ENCODE measurements around the gene DYRK4.

Gene DYRK4

GRCh38 chr12:4579305-4580102 is 17.5 kb downstream of the DYRK4 start:
- DNase-seq (ENCODE audit: low read depth), result peak; percentile 43

GRCh38 chr12:4580281-4580688 is 18.3 kb downstream of the DYRK4 start:
- DNase-seq (ENCODE audit: low read depth), result no peak
- TF ChIP-seq, protein P1, sequence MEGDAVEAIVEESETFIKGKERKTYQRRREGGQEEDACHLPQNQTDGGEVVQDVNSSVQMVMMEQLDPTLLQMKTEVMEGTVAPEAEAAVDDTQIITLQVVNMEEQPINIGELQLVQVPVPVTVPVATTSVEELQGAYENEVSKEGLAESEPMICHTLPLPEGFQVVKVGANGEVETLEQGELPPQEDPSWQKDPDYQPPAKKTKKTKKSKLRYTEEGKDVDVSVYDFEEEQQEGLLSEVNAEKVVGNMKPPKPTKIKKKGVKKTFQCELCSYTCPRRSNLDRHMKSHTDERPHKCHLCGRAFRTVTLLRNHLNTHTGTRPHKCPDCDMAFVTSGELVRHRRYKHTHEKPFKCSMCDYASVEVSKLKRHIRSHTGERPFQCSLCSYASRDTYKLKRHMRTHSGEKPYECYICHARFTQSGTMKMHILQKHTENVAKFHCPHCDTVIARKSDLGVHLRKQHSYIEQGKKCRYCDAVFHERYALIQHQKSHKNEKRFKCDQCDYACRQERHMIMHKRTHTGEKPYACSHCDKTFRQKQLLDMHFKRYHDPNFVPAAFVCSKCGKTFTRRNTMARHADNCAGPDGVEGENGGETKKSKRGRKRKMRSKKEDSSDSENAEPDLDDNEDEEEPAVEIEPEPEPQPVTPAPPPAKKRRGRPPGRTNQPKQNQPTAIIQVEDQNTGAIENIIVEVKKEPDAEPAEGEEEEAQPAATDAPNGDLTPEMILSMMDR (conservative IDR thresholded peaks at IDR 0.05; ENCODE audit: low read depth, low read length), result no peak
- no peak overlapping the region for H3K4me3 ChIP-seq (ENCODE audit: low read length)

More at GRCh38 chr12:4579305-4580102, 17.5 kb downstream of the DYRK4 start:
- TF ChIP-seq, protein P1 (conservative IDR thresholded peaks at IDR 0.05; ENCODE audit: low read depth, low read length), result peak; percentile 54
- H3K4me3 ChIP-seq (ENCODE audit: low read length), result no peak overlapping the region

DNA sequence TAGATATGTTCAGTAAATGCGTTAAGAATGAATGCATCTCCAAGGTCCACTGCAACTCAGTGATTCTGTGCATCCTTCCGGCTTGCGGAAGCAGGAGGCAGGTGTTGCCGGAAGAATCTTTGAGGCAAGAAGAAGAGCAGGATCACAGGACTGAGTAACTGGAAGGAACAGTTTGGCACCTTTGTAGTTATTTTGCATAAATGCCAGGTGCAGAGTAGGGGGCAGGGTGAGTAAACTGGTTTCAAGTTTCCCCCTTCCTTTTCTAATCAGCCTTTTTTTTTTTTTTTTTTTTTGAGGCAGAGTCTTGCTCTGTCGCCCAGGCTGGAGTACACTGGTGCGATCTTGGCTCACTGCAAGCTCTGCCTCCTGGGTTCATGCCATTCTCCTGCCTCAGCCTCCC is 22.3 kb downstream of the DYRK4 start:
- no peak for DNase-seq (ENCODE audit: low read depth)

GRCh38 chr12:4584896-4585295 is 22.9 kb downstream of the DYRK4 start:
- DNase-seq (ENCODE audit: low read depth), result no peak
- TF ChIP-seq, protein P1 (conservative IDR thresholded peaks at IDR 0.05; ENCODE audit: low read depth, low read length), result no peak

More for the DNA sequence above, 22.3 kb downstream of the DYRK4 start:
- H3K4me3 ChIP-seq (ENCODE audit: low read length), result no peak overlapping the region
- TF ChIP-seq, protein P1 (conservative IDR thresholded peaks at IDR 0.05; ENCODE audit: low read depth, low read length), result no peak

DNA sequence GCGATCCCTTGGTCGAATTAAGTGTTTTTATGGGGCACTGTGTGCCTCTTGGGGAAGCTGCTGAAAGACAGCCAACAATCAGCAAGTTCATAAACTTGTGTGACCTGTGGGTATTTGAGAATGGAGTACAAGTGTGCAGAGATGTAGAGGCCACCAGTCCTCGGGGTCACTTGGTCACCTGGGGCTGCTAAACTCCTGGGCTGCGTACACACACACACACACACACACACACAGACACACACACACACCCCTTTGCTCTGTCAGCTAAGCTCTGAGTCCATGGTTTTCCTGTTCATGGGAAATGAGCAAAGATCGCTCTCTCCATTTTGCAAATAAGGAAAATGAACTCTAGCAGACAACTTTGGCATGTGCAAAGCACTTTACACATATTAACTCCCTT is 24.5 kb downstream of the DYRK4 start:
- H3K4me3 ChIP-seq (ENCODE audit: low read length), result no peak overlapping the region
- no peak for DNase-seq (ENCODE audit: low read depth)
- TF ChIP-seq, protein P1 (conservative IDR thresholded peaks at IDR 0.05; ENCODE audit: low read depth, low read length), result no peak

More at GRCh38 chr12:4584896-4585295, 22.9 kb downstream of the DYRK4 start:
- no peak overlapping the region for H3K4me3 ChIP-seq (ENCODE audit: low read length)

DNA sequence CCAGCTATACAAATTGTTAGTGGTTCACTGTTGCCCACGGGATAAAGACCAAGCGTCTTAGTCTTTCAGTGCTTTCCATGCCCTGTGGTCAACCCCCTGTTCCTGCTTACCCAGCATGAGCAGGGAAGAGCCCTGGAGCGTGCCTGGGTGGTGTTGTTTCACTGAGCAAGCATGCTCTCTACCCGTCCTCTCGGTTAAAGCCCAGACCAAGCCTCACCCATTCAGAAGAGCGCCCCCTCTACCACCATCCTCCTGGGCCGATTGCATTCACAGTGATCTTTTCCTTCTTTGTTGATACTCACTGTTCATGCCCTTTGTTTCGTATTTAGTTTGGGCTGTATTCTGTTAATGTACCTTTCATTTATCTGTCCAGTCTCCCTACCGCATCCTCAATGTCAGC is 25.1 kb downstream of the DYRK4 start:
- no peak overlapping the region for H3K4me3 ChIP-seq (ENCODE audit: low read length)
- no peak for DNase-seq (ENCODE audit: low read depth)
- TF ChIP-seq, protein P1 (conservative IDR thresholded peaks at IDR 0.05; ENCODE audit: low read depth, low read length), result no peak

GRCh38 chr12:4588916-4589315 is 26.9 kb downstream of the DYRK4 start:
- TF ChIP-seq, protein P1 (conservative IDR thresholded peaks at IDR 0.05; ENCODE audit: low read depth, low read length), result no peak
- H3K4me3 ChIP-seq (ENCODE audit: low read length), result no peak overlapping the region
- DNase-seq (ENCODE audit: low read depth), result no peak
